GM12873 (cell line): ENCODE data around the gene MYL7.

ENCODE experiments used
- CTCF ChIP-seq: IDR thresholded peaks from 2 replicates; pipeline ENCODE4 v1.5.1; 2012; ENCODE audit warnings: low read depth, mild to moderate bottlenecking, moderate library complexity, low read length, control low read depth; ENCODE audit not compliant: insufficient read depth; ENCODE audit errors: missing control alignments

The MYL7 gene

GRCh38 chr7:44141221-44141850 is at the start of gene MYL7:
TSS of gene MYL7 (minus strand) at chr7:44141332. CDS start at chr7:44141305, 27 bp downstream.
- no peak for TF ChIP-seq CTCF

- TF ChIP-seq CTCF = no peak
Measured at GRCh38 chr7:44189993-44190872, 49.1 kb upstream of the MYL7 start.

- TF ChIP-seq CTCF = no peak
Measured at GRCh38 chr7:44189286-44189992, 48.3 kb upstream of the MYL7 start, which contains the start of gene GCK. TSS of gene GCK (minus strand) at chr7:44189439. CDS start at chr7:44188953, 486 bp downstream.

- TF ChIP-seq CTCF = no peak
Measured at GRCh38 chr7:44188480-44189225, 47.5 kb upstream of the MYL7 start.

GRCh38 chr7:44187636-44188416 is 46.7 kb upstream of the MYL7 start:
- TF ChIP-seq CTCF = no peak

GRCh38 chr7:44186736-44187135 is 45.6 kb upstream of the MYL7 start:
- no peak for TF ChIP-seq CTCF
